D721Med (cell line): Measurements from ENCODE around the gene ZNF407.

Experiments
- DNase-seq: peaks from one replicate; pipeline ENCODE4 v3.0.0; 2011; ENCODE audit warnings: low spot score; ENCODE audit not compliant: insufficient read length
- FAIRE-seq: peaks from 2 replicates; lab custom pipeline; 2011; peaks lifted over from hg19 to GRCh38; lab: Jason Lieb, UNC
- CTCF ChIP-seq: IDR thresholded peaks from 2 replicates; pipeline ENCODE4 v1.5.1; 2012; ENCODE audit warnings: mild to moderate bottlenecking, control low read depth; ENCODE audit not compliant: insufficient read depth; ENCODE audit errors: missing control alignments

Gene ZNF407

DNA sequence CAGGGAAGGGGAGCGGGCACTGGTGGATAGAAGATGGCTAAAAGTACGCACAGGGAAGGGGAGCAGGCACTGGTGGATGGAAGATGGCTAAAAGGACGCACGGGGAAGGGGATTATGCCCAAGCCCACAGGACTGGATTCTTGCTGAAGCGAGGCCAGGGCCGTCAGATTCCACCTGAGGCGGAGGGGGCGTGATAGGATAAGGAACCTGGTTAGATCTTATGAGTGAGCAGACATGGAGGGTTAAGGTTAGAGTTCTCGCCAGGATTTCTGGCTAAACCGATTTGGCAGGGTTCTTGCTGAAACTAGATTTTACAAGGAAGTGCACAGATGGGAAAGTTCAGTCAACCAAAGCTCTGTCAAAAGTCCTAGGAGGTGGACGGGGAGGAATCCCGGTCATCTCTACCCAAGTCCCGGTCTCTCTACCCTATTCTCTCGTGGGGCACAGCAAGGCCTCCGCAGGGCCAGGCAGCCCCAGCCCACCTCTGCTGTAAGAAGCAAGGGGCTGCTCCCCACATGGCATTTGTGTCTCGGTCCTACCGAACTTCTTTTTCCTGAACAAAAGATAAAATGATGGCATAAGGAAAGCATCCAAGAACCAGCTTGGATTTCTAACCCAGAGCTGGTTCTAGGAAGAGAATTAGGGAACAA is 470.5 kb downstream of the ZNF407 start:
- TF ChIP-seq CTCF = no peak
- FAIRE-seq (no peak), DNase-seq (no peak)

DNA sequence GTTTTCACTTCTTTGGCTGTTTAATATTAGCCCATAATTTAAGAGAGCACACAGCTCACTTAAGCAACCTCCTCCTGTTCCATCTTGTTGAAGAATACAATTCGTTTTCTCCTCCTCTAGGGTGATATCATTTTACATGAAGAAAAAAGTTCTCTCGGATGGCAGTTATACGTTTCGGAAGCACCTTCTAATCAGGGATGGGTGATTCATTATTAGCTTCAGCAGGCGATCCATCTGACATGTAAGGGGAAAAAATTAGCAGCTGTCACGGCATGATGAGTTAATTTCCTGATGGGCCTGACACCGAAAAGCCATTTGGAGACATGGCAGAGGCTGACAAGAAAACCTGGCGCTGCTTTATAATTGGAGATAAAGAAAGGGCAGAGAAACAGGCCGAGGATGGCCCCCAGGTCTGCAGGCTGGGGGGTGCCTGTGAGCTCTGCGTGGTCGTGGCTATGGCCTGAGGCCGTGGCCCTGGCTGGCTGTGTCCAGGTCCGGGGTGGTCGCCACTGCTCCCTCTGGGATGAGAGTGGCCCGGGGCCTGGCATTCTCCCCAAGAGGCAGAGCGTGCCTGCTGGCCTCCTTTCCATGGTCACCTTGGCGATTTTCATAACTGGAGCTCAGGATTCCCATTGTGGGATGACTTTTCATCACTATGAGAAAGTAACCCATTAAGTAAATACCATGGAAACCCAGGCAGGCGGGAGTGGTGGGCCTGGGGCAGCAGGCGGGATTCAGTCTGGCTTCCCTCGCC is 471.2 kb downstream of the ZNF407 start:
- no peak for FAIRE-seq
- no peak for TF ChIP-seq CTCF
- no peak for DNase-seq

DNA sequence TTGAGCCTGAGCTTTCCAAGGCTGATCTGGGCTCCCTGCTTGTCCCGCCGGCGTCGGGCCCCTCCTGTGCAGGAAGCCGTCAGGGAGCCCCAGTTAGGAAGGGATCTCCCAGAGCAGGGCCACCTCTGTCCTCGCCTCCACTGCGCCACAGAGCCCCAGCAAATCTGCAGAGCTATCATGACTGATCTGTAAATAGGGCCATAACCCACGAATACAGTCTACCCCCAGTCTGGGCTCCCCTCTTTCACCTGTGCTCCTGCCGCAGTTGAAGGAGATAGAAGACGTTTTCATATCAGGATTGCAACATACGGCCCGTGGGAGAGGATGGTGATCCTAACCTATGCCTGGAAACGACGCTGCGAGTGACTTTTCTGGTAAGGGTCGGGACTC is 472.6 kb downstream of the ZNF407 start:
- no peak for TF ChIP-seq CTCF
- DNase-seq (no peak), FAIRE-seq (no peak)

DNA sequence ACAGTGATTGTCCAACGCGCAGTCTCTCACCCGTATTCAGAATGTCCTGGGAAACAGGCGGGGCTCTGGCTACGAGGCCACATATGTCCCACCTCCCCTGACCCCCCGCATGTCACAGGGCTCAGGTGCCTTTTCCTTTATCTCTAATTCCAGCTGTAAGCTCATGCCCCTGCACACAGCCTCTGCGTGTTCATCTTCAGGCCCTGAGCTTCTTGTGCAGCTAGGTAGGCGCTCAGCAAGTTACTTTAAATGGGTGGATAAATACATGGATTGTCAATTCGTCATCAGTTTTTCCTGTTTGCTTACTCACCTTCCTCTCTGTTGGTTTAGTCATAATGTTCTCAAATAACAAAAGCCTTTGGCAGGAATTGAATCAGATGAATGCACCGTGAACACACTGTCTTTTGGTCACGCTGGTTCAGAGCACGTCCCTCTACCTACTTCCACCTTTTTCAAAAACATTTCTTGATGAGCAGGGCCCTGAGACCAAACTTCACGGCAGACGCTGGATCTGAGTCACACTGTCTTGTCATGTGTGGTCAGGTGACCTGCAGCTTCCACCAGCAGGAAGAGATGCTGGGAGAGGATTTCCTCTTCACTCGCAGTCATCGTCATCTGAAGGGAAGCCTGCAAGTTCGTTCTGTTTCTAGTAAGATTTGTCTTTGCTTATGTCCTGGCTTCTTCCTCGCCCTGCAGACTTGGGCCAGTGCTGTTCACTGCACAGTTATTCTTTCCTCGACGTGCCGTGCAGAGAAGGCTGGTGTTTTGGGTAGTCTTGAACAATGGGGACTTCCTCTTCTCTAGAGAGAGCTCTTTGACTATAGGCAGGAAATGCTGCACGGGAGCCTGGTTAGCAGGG is 473.2 kb downstream of the ZNF407 start:
- no peak for TF ChIP-seq CTCF
- DNase-seq (no peak), FAIRE-seq (no peak)

DNA sequence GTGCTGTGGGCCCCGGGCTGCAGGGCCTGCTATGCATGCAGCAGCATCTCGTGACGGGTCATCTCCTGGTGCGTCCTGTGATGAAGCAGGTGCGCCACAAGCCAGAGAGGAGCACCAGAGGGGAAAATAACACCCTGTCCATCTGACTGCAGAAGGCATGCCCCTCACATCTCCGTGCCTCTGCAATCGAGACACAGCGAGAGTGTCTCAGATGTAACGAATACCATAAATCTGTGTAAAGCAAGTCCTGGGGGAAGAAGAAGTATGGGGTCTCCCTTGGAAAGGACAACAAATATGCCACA is 473.8 kb downstream of the ZNF407 start:
- TF ChIP-seq CTCF = no peak
- no peak for DNase-seq
- FAIRE-seq = no peak

- no peak for DNase-seq
- no peak for FAIRE-seq
- no peak for TF ChIP-seq CTCF
Measured at GRCh38 chr18:75071866-75072671, 474.4 kb downstream of the ZNF407 start.
